ENCODE results near the gene VKORC1.

The VKORC1 gene

GRCh38 chr16:31067342-31067741, 27.3 kb downstream of the VKORC1 start:
- Histone ChIP-seq H3K4me3 (replicated peaks; ENCODE audit: low read depth, low read length) (no peak overlapping the region), H3K27me3 (replicated peaks; ENCODE audit: control insufficient read depth, insufficient read depth, low read length) (no peaks in the 10 kb centered on the region), H3K36me3 (ENCODE audit: control insufficient read depth, insufficient read depth, low read length) (peaks cover 8% of the 10 kb centered on the region)
- no peak for TF ChIP-seq CTCF (IDR thresholded peaks at IDR 0.05; ENCODE audit: insufficient read depth, low read length, poor library complexity, severe bottlenecking)
- DNase-seq (ENCODE audit: extremely low read depth, insufficient read length) = no peak

GRCh38 chr16:31064882-31065461, 29.6 kb downstream of the VKORC1 start:
- Histone ChIP-seq H3K36me3 (ENCODE audit: control insufficient read depth, insufficient read depth, low read length) (peaks cover 23% of the 10 kb centered on the region), H3K4me3 (replicated peaks; ENCODE audit: low read depth, low read length) (no peak overlapping the region), H3K27me3 (replicated peaks; ENCODE audit: control insufficient read depth, insufficient read depth, low read length) (no peaks in the 10 kb centered on the region)
- no peak for DNase-seq (ENCODE audit: extremely low read depth, insufficient read length)
- no peak for TF ChIP-seq CTCF (IDR thresholded peaks at IDR 0.05; ENCODE audit: insufficient read depth, low read length, poor library complexity, severe bottlenecking)

GRCh38 chr16:31063843-31064611, 30.6 kb downstream of the VKORC1 start:
- Histone ChIP-seq H3K36me3 (ENCODE audit: control insufficient read depth, insufficient read depth, low read length) (peaks cover 23% of the 10 kb centered on the region), H3K4me3 (replicated peaks; ENCODE audit: low read depth, low read length) (no peak overlapping the region), H3K27me3 (replicated peaks; ENCODE audit: control insufficient read depth, insufficient read depth, low read length) (no peaks in the 10 kb centered on the region)
- DNase-seq (ENCODE audit: extremely low read depth, insufficient read length) = no peak
- TF ChIP-seq CTCF (IDR thresholded peaks at IDR 0.05; ENCODE audit: insufficient read depth, low read length, poor library complexity, severe bottlenecking) = no peak

GRCh38 chr16:31063495-31063842, 31.1 kb downstream of the VKORC1 start:
- no peak for TF ChIP-seq CTCF (IDR thresholded peaks at IDR 0.05; ENCODE audit: insufficient read depth, low read length, poor library complexity, severe bottlenecking)
- DNase-seq (ENCODE audit: extremely low read depth, insufficient read length) = no peak
- no peak overlapping the region for H3K4me3 ChIP-seq (replicated peaks; ENCODE audit: low read depth, low read length)
- no peaks in the 10 kb centered on the region for H3K27me3 ChIP-seq (replicated peaks; ENCODE audit: control insufficient read depth, insufficient read depth, low read length)
- peaks cover 23% of the 10 kb centered on the region for H3K36me3 ChIP-seq (ENCODE audit: control insufficient read depth, insufficient read depth, low read length)

GRCh38 chr16:31061813-31062440, 32.7 kb downstream of the VKORC1 start:
- Histone ChIP-seq H3K36me3 (ENCODE audit: control insufficient read depth, insufficient read depth, low read length) (peaks cover 23% of the 10 kb centered on the region), H3K4me3 (replicated peaks; ENCODE audit: low read depth, low read length) (no peak overlapping the region), H3K27me3 (replicated peaks; ENCODE audit: control insufficient read depth, insufficient read depth, low read length) (no peaks in the 10 kb centered on the region)
- no peak for TF ChIP-seq CTCF (IDR thresholded peaks at IDR 0.05; ENCODE audit: insufficient read depth, low read length, poor library complexity, severe bottlenecking)
- no peak for DNase-seq (ENCODE audit: extremely low read depth, insufficient read length)
